ENCODE data around the gene DUSP14.

DNA sequence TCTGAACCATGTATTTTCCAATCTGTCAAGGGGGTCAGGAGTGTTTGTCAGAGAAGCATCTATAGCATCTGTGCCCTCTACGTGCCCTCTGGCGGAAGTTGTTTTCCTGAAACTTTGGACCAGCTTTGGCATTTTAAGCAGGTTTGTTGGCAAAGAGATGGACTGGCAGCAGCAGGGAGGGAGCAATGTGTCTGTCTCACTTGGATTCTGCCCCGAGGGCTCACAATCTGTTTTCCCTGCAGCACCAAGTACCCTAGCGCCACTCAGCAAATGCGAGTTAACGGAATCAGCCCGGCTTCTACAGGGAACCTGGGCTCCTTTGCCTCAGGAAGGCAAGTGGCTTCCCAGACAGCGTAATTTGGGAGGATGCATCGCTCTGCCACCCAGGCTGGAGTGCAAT lies 17.4 kb downstream of the DUSP14 start:
- TF ChIP-seq ZNF17 (CRISPR knock-in tag; IDR thresholded peaks at IDR 0.05) (no peak), PTBP1 (IDR thresholded peaks at IDR 0.05; ENCODE audit: low read depth, low read length, poor library complexity, severe bottlenecking) (no peak), ZNF549 (CRISPR knock-in tag; IDR thresholded peaks at IDR 0.05) (no peak)
- TF ChIP-seq, protein P1, sequence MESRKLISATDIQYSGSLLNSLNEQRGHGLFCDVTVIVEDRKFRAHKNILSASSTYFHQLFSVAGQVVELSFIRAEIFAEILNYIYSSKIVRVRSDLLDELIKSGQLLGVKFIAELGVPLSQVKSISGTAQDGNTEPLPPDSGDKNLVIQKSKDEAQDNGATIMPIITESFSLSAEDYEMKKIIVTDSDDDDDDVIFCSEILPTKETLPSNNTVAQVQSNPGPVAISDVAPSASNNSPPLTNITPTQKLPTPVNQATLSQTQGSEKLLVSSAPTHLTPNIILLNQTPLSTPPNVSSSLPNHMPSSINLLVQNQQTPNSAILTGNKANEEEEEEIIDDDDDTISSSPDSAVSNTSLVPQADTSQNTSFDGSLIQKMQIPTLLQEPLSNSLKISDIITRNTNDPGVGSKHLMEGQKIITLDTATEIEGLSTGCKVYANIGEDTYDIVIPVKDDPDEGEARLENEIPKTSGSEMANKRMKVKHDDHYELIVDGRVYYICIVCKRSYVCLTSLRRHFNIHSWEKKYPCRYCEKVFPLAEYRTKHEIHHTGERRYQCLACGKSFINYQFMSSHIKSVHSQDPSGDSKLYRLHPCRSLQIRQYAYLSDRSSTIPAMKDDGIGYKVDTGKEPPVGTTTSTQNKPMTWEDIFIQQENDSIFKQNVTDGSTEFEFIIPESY (CRISPR knock-in tag; IDR thresholded peaks at IDR 0.05), result no peak

Measured in HepG2 (cell line).